IPS-15b (cell line): ENCODE results near the gene ZNF79.

Source experiments
- H3K27me3 ChIP-seq: one replicate; pipeline ENCODE4 v1.6.1; 2013; ENCODE audit warnings: low read length; ENCODE audit not compliant: control insufficient read depth, insufficient read depth
- H3K36me3 ChIP-seq: one replicate; pipeline ENCODE4 v1.6.1; 2013; ENCODE audit warnings: low read length; ENCODE audit not compliant: control insufficient read depth, insufficient read depth
- H3K4me1 ChIP-seq: one replicate; pipeline ENCODE4 v1.6.1; 2013; ENCODE audit warnings: mild to moderate bottlenecking, low read length; ENCODE audit not compliant: control insufficient read depth, insufficient read depth
- H3K4me3 ChIP-seq: one replicate; pipeline ENCODE4 v1.5.1; 2013; ENCODE audit warnings: low read depth, low read length
- H3K9ac ChIP-seq: one replicate; pipeline ENCODE4 v1.6.1; 2013; ENCODE audit warnings: low read depth, mild to moderate bottlenecking, low read length
- H3K9me3 ChIP-seq: one replicate; pipeline ENCODE4 v1.6.1; 2013; ENCODE audit warnings: mild to moderate bottlenecking, low read length; ENCODE audit not compliant: control insufficient read depth, insufficient read depth

ZNF79 gene

DNA sequence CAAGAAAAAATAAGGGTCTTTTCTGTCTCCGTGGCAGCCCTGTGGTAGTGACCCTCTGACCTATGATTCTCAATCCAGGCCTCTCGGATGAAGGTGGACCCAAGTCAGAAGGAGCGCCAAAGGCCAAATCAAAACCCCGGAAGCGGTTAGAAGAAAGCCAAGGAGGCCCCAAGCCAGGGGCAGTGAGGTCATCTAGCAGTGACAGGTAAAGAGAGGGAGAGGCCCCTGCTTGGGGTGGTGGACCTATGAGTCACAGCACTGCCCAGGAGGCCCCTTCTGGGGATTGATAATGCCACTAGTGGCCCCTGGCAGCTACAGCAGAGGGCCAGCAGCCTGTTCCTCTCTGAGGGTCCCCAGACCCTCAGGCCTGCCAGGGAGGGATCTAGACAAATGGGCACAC is 33.6 kb upstream of the ZNF79 start:
- Histone ChIP-seq H3K4me1 (peaks cover 3% of the 10 kb centered on the region), H3K36me3 (no peaks in the 10 kb centered on the region), H3K9ac (no peak overlapping the region), H3K4me3 (no peak overlapping the region), H3K9me3 (no peaks in the 10 kb centered on the region), H3K27me3 (peaks cover 7% of the 10 kb centered on the region)

DNA sequence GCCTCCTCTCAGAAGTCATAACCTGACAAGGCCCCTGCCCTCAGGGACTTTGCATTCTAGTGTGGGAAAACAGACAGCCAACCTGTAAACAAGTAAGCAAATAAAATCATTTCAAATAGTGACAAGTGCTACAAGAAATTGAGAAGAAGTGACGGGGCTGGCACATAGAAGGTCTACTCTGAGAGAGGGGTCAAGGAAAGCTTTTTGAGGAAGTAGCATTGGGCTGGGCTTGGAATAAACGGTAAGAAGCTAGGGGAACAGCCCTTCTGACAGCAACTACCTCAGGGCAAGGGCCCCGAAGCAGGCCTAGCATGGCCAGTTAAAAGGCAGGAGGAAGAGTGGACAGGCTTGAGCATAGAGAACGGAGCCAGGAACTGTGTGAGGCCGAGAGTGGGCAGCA is 32.0 kb upstream of the ZNF79 start:
- no peaks in the 10 kb centered on the region for H3K9me3 ChIP-seq
- H3K36me3 ChIP-seq = no peaks in the 10 kb centered on the region
- no peak overlapping the region for H3K9ac ChIP-seq
- H3K27me3 ChIP-seq = peaks cover 12% of the 10 kb centered on the region
- no peak overlapping the region for H3K4me3 ChIP-seq
- peaks cover 7% of the 10 kb centered on the region for H3K4me1 ChIP-seq

DNA sequence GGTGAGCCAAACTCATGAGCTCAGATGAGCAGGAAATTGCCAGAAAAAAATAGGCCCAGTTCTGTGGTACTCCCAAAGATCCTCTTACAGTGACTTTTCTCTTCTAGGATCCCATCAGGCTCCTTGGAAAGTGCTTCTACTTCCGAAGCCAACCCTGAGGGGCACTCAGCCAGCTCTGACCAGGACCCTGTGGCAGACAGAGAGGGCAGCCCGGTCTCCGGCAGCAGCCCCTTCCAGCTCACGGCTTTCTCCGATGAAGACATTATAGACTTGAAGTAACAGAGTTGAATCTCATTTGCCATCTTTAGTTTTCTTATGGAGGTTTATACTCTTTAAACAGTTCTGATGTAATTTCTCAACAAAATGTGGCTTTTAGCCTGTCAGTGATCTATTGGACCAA is 31.2 kb upstream of the ZNF79 start:
- Histone ChIP-seq H3K27me3 (peaks cover 12% of the 10 kb centered on the region), H3K4me3 (no peak overlapping the region), H3K9me3 (no peaks in the 10 kb centered on the region), H3K36me3 (no peaks in the 10 kb centered on the region), H3K9ac (no peak overlapping the region), H3K4me1 (peaks cover 7% of the 10 kb centered on the region)

DNA sequence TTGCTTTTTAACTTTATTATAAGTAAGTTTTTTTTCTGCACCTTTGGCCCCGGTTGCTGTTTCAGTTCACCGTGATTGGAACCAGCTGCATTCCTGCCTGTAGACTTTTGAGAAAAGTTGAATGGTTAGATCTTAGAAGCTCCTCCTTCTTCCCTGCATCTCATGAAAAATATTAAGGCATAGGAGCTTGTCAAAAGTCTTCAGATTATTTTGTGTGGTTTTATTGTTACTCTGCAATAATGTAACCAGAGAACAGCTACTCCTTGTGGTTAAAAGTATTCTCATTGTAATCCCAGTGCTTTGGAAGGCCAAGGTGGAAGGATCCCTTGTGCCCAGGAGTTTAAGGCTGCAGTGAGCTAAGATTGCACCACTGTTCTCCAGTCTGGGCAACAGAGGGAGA is 30.5 kb upstream of the ZNF79 start:
- H3K9ac ChIP-seq = no peak overlapping the region
- H3K36me3 ChIP-seq = no peaks in the 10 kb centered on the region
- H3K4me3 ChIP-seq = no peak overlapping the region
- peaks cover 4% of the 10 kb centered on the region for H3K4me1 ChIP-seq
- H3K27me3 ChIP-seq = peaks cover 12% of the 10 kb centered on the region
- H3K9me3 ChIP-seq = no peaks in the 10 kb centered on the region

DNA sequence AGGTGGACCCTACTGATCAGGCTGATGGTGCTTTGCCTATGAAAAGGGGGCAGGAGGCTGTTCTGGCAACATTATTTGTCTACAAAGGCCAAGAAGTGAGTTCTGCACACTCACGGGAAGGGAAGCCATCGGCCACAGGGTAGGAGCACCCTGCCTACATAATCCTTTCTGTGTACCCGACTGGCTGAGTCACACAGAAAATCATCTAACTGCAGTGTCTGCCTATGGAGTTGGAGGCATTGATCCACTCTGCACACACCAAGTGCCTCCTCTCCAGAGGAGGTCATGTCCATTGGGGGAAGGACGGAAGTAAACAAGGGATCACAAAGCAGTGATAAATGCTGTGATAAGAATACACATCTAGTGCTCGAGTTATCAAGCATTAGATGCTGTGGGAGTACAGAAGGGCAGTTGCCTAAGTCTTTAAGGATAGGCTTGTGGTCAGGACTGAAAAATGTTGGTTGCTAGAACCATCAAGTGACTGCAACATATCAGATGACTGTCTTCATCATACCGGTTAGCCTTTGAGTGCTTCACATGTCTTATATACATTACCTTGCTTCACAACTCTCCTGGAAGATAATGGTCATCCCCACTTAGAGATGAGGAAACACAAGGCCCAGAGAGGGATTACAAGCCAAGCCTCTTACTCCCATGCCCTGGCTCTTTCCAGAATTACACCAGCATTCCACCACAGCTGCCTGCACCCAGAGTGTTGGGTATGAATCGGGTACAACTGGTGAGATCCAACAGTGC is 28.5 kb upstream of the ZNF79 start:
- peaks cover 4% of the 10 kb centered on the region for H3K4me1 ChIP-seq
- H3K36me3 ChIP-seq = peaks cover 3% of the 10 kb centered on the region
- H3K27me3 ChIP-seq = peaks cover 12% of the 10 kb centered on the region
- H3K4me3 ChIP-seq = peak overlapping the region; percentile 76
- no peaks in the 10 kb centered on the region for H3K9me3 ChIP-seq
- H3K9ac ChIP-seq = no peak overlapping the region

DNA sequence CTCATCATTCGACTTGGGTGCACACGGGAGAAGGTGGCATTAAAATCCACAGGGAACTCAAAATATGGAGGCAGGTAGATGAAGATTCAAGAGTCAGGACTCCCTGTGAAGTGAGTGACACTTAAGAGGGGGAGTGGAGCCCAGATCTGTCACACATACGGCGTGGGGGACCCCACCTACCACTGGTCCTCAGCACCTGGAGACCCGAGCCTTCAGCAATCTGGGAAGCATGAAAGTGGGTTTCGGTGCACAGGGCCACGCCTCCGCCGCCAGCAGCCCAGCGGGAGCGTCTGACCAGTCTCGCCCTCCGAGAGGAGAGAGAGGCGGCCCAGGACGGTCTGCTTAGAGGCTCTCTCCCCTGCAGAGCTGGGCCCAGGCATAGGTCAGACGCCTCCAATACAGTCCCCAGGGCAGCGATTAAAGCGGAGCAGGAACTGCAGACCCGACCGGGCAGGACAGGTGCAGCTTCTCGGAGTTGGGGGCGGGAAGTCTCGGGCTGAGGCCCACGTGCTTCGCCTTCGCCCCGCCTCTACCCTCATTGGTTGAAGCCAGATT is 27.9 kb upstream of the ZNF79 start:
- Histone ChIP-seq H3K36me3 (peaks cover 3% of the 10 kb centered on the region), H3K9me3 (no peaks in the 10 kb centered on the region), H3K4me3 (peak overlapping the region; percentile 76), H3K27me3 (peaks cover 12% of the 10 kb centered on the region), H3K9ac (no peak overlapping the region), H3K4me1 (peaks cover 4% of the 10 kb centered on the region)

DNA sequence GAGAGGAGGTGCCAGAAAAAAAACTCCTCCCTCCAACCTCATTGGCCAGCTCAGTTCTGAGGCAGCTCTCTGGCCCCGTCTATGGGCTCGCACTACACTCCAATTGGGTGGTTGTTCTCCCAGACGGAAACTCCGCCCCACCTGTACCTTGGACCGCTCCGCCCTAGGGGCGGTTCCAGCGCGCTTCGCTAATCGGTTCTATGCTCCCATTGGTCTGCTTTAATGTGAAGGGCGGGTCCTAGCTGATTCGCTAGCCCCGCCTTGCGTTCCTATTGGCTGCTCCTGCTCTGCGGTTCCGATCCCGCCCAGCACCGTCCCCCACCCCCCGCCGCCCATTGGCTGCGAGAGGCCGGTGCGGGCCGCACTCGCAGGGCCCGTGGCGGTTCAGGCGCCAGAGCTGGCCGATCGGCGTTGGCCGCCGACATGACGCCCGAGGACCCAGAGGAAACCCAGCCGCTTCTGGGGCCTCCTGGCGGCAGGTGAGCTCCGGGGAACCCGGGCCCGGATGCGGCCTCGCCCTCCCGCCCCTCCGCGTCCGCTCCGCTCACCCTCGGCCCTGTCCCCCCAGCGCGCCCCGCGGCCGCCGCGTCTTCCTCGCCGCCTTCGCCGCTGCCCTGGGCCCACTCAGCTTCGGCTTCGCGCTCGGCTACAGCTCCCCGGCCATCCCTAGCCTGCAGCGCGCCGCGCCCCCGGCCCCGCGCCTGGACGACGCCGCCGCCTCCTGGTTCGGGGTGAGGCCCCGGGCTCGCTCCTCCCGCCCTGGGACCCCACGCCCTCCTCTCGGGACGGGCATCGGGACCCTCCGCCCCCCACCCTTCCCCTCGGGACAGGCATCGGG is 27.2 kb upstream of the ZNF79 start, which contains the start of gene SLC2A8:
TSS of gene SLC2A8 (plus strand) at position 362 of the 838 bp plus-strand sequence. CDS start at position 424, 62 bp downstream.
- Histone ChIP-seq H3K4me3 (peak within 1 kb of the TSS; percentile 76), H3K27me3 (peaks cover 12% of the 10 kb centered on the region), H3K9ac (peak within 1 kb of the TSS; percentile 60), H3K4me1 (peaks cover 4% of the 10 kb centered on the region), H3K9me3 (no peaks in the 10 kb centered on the region), H3K36me3 (peaks cover 3% of the 10 kb centered on the region)

DNA sequence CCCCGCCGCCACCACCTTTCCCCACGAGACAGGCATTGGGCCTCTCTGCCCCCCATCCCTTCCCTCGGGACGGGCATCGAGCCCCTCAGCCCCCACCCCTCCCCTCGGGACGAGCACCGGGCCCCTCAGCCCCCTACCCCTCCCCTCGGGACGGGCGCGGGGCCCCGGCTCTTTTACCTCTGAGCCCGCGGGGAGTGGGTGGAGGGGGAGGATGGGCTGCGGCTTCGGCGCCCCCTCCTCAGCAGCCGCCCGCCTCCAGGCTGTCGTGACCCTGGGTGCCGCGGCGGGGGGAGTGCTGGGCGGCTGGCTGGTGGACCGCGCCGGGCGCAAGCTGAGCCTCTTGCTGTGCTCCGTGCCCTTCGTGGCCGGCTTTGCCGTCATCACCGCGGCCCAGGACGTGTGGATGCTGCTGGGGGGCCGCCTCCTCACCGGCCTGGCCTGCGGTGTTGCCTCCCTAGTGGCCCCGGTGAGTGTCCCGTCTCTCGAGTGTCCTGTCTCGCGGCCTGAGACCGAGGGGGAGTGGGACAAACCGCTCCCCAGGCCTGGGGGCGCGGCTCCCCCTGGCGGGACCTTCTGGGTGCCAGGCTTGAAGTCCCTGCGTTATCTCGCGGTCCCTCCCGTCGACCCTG is 26.4 kb upstream of the ZNF79 start:
- Histone ChIP-seq H3K27me3 (peaks cover 12% of the 10 kb centered on the region), H3K4me3 (peak overlapping the region; percentile 72), H3K9ac (peak overlapping the region; percentile 60), H3K4me1 (peaks cover 4% of the 10 kb centered on the region), H3K36me3 (peaks cover 3% of the 10 kb centered on the region), H3K9me3 (no peaks in the 10 kb centered on the region)

DNA sequence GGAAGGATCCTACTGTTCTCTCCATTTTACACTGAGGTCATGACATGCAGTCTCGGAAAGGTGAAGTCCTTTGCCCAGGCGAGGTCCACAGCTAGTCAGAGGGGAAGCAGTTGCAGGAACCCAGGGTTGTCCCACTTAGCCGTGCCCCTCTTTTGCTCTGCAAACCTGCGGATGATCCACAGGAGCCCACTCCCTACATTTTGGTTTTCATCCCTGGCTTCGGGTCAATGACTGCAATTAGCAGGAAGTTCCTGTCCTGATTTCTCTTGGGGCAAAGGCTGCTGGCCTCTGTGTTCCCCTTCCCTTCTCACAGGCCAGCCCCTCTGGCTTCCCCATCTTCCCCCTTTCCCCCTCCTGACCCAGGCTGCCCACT is 25.9 kb upstream of the ZNF79 start:
- Histone ChIP-seq H3K27me3 (peaks cover 12% of the 10 kb centered on the region), H3K9me3 (no peaks in the 10 kb centered on the region), H3K36me3 (peaks cover 3% of the 10 kb centered on the region), H3K9ac (peak overlapping the region; percentile 41), H3K4me3 (peak overlapping the region; percentile 72), H3K4me1 (peaks cover 4% of the 10 kb centered on the region)

DNA sequence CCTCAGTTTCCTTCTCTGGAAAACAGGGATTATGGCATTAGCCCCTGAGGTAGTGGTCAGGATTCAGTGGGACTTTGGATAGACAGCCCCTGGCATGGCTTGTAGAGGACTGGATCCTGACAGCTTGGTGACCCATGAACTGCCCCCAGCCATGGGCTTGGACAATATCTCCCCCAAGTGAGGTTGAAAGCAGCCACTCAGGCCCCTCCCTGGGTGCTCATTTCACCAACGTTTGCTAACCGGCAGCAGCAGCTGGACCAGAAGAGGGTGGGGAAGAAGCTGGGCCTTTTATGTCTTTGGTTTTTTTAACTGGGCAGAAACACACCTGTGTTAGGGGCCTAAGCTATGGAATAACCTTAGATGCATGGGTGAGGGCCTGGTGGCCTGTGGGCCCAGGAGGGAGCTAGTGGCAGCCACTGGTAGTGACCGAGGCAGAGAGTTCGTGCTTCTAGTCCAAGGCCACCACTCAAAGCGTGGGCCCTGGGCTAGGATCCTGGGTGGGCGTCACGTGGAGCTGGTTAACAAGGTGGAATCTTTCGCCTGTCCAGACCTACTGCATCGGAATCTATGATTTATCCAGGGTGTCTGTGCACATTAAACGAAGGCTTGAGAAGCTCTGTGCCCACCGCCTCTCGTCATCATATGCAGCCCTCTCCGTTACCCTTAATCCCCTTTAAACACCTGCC is 25.3 kb upstream of the ZNF79 start:
- H3K36me3 ChIP-seq = peaks cover 7% of the 10 kb centered on the region
- no peaks in the 10 kb centered on the region for H3K9me3 ChIP-seq
- peaks cover 4% of the 10 kb centered on the region for H3K4me1 ChIP-seq
- H3K4me3 ChIP-seq = no peak overlapping the region
- peaks cover 12% of the 10 kb centered on the region for H3K27me3 ChIP-seq
- no peak overlapping the region for H3K9ac ChIP-seq

DNA sequence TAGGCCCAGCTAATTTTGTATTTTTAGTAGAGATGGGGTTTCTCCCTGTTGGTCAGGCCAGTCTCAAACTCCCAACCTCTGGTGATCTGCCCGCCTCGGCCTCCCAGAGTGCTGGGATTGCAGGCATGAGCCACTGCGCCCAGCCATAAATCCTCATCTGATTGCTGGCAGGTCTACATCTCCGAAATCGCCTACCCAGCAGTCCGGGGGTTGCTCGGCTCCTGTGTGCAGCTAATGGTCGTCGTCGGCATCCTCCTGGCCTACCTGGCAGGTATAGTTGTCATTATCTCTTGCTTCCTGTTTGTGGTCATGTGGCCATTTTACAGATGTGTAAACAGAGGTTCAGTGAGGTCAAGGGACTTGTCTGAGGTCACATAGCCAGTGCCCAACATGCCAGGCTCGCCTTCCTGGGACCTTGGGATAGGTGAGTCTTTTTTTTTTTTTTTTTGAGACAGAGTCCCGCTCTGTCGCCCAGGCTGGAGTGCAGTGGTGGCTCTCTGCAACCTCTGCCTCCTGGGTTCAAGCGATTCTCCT is 24.4 kb upstream of the ZNF79 start:
- peaks cover 12% of the 10 kb centered on the region for H3K27me3 ChIP-seq

More for the DNA sequence above, 24.4 kb upstream of the ZNF79 start:
- Histone ChIP-seq H3K9me3 (no peaks in the 10 kb centered on the region), H3K4me3 (no peak overlapping the region), H3K36me3 (peaks cover 14% of the 10 kb centered on the region), H3K9ac (no peak overlapping the region), H3K4me1 (peaks cover 4% of the 10 kb centered on the region)
